Middle frontal gyrus (tissue), 1 donor: ENCODE measurements around the gene PGAP3.
"Not testable (repeated sequence)": the region's sequence is repeated elsewhere in the genome, so short reads cannot be mapped to it uniquely, and the experiment has no call there.

Experiments used
- DNase-seq: peaks from one replicate; pipeline ENCODE4 v3.0.0-alpha.2; 2015; ENCODE audit warnings: low spot score; ENCODE audit errors: extremely low spot score

The PGAP3 gene

GRCh38 chr17:39715375-39716072, 27.7 kb upstream of the PGAP3 start:
- no peak for DNase-seq

GRCh38 chr17:39714234-39714633, 26.4 kb upstream of the PGAP3 start:
- DNase-seq, result no peak

DNA sequence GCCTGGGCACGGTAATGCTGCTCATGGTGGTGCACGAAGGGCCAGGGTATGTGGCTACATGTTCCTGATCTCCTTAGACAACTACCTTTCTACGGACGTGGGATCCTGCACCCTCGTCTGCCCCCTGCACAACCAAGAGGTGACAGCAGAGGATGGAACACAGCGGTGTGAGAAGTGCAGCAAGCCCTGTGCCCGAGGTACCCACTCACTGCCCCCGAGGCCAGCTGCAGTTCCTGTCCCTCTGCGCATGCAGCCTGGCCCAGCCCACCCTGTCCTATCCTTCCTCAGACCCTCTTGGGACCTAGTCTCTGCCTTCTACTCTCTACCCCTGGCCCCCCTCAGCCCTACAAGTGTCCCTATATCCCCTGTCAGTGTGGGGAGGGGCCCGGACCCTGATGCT, 24.0 kb upstream of the PGAP3 start:
- DNase-seq, result no peak

- not testable (repeated sequence) for DNase-seq
Observed at GRCh38 chr17:39711071-39711470, 23.2 kb upstream of the PGAP3 start.

DNA sequence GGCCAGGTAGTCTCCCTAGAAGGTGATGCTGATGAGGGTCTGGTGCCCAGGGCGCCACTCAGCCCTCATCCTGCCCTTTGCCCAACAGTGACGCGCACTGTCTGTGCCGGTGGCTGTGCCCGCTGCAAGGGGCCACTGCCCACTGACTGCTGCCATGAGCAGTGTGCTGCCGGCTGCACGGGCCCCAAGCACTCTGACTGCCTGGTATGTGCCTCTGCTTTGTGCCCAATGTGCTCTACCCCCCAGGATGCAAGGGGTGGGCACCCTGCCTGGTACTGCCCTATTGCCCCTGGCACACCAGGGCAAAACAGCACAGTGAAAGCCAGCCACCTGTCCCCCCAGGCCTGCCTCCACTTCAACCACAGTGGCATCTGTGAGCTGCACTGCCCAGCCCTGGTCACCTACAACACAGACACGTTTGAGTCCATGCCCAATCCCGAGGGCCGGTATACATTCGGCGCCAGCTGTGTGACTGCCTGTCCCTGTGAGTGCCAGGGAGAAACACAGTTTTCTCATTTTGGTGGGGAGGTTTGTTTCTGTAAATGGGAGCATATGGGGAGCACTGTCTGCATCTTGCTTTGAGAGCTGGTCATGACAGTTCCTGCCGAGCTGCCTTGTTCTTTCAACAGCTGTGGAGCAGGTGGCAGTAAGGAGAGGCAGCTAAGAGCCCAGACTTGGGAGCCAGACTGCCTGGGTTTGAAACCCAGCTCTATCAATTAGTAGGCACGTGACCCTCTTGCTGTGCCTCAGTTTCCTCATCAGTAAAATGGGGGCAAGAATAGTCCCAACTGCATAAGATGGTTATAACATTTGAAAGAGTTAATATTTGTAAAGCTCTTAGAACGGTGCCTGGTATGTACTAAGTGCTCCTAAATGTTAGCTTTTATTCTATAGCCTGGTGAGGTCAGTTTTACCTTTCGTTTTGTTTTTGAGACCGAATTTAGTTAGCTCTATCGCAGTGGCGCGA, 22.4 kb upstream of the PGAP3 start:
- no peak for DNase-seq

- no peak for DNase-seq
Observed at GRCh38 chr17:39709319-39709997, 21.6 kb upstream of the PGAP3 start.

- no peak for DNase-seq
Observed at GRCh38 chr17:39706921-39707337, 19.1 kb upstream of the PGAP3 start.

DNA sequence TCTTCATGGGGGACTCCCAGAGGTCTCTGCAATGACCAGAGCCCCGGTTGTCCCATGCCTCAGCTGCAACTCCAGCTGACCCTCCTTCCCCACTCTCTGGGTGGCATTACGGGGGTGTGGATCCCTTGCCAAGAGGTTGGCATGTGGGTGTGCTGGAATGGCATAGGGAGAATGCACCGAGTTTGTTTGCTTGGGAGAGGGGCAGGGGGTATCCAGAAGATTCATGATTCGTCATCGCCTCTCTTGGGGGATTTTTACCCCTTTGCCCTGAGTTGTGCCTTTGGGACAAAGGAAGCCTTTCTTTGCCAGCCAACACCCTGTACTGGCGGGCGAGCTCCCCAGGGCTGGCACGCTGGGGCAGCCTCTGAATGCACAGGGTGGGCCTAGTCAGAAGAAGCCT, 18.5 kb upstream of the PGAP3 start:
- DNase-seq, result no peak

DNA sequence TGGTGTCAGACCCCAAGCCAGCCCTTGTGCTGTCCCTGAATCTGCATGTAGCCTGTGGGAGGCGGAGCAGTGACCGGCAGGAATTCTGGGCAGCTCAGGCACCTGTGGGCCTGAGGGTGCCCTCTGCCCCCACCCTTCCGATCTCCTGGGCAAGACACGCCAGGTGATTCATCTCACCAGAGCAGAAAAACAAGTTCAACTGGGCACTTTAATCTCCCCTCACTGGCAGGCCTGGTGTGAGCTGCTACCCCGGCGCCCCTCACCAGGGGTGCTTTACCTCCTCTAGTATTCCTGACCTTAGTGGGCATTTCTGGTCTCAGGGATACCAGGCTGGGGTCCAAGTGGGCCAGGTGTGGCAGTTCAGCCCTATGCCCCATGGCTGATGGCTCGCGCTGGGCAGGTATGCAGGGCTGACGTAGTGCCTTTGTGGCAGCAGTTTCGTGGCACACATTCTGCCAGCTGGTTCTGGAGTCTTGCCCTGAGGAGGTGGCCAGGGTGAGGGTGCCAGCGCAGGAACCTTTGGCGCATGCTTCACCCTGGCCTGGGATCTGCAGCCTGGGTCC, 18.0 kb upstream of the PGAP3 start:
- no peak for DNase-seq

- DNase-seq, result no peak
Observed at GRCh38 chr17:39704821-39705551, 17.1 kb upstream of the PGAP3 start.

- DNase-seq, result no peak
Observed at GRCh38 chr17:39703913-39704312, 16.1 kb upstream of the PGAP3 start.

DNA sequence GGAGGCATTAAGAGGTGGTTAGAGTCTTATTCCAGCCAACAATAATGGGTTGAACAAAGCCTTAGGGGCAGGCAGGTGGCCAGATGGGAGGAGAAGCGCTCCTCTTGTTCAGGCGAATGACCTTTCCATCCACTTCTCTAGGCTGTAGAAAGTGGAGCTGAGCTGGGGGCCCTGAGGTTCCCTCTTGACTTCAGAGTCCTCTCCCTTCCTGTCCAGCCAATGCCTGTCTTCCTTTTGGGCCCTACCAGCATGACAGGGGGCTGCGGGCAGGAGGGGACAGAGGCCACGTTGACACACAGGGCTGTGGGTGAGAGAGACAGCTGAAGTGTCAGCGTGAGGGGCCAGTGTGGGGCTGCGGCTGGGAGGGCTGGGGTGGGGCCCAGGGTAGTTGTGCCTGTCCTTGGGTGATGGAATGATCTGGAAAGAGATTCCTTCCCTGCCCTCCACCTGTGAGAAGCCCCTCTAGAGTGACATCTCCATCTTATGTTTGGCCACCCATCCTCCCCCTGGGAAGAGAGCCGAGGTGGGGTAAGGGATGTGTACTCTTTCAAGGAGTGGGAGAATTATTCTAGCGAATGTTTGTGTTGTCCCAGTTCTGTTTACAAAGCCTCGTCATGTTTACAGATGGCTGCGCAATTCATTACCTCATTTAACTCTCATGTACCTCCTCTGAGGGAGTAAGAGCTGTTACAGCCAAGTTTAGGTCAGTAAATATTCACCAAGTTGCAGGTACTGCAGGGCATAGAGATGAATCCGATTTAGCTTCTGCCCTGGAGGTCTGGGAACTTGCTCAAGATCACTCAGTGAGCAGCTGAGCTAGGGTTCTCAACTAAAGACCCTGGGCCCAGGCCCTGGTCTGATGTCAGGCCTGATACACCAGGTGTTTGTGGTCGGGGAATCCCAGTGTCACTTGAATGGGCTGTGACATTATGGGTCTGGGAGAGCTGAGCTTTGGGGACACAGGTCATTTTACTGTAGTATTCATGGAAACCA, 15.3 kb upstream of the PGAP3 start:
- no peak for DNase-seq

- no peak for DNase-seq
Observed at GRCh38 chr17:39701784-39702422, 14.0 kb upstream of the PGAP3 start.

DNA sequence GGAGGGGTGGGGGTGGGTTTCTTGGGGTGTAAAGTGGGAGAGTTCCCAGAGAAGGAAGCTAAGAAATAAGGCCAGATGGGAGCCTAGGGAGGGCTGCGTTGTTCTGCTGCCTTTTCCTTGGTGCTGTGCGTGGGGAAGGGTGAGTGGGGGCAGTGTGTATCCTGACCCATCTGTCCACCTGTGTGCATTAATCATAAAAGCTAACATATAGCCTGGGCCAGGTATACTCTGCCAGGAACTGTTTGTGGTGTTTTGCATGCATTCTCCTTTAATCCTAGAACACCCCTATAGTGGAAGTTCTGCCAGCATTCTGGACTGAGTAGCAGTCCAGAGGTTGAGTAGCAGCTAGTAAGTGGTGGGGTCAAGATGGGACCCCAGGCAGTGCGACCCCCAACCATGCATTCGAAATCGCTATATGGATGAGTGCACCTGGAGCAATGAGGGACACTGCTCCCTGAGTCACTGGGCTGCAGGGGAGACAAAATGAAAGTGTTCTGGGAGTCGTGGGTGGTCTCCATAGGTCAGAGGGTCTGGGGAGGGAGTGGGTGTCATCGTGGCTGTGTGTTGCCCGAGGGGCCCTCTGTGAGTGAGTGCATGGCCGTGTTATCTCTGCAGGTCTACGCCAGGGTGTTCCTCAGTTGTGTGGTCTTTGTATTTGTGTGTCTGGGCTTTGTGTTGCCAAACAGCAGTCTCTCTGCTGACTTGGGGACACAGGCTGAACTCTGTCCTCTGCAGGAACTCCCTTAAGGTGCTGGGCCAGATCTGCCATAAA, 13.3 kb upstream of the PGAP3 start:
- no peak for DNase-seq

DNA sequence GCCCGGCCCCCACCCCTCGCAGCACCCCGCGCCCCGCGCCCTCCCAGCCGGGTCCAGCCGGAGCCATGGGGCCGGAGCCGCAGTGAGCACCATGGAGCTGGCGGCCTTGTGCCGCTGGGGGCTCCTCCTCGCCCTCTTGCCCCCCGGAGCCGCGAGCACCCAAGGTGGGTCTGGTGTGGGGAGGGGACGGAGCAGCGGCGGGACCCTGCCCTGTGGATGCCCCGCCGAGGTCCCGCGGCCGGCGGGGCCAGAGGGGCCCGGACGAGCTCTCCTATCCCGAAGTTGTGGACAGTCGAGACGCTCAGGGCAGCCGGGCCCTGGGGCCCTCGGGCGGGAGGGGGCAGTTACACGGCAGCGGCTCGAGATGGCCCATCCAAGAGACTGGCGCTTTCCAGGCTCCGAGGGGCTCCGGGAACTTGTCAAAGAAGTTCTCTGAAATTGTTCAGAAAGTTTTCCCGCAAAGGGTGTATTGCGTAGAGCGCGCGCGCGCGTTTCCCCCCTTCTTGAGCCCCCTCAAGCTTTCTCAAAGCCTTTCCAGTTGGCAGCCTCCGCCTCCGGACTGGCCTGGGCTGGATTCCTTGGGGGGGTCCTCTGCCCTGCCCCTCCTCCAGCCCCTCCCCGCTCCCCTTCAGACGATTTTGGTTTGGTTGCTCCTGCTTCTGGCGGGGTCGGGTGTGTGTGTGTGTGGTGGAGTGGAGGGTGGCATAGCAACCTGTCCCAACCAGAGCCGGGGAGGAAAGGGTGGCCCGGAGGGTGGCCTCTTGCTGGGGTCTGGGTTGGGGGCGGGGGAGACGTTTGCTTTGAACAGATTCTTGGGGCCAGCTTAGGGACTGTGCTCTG, 12.5 kb upstream of the PGAP3 start:
- DNase-seq, result no peak

DNA sequence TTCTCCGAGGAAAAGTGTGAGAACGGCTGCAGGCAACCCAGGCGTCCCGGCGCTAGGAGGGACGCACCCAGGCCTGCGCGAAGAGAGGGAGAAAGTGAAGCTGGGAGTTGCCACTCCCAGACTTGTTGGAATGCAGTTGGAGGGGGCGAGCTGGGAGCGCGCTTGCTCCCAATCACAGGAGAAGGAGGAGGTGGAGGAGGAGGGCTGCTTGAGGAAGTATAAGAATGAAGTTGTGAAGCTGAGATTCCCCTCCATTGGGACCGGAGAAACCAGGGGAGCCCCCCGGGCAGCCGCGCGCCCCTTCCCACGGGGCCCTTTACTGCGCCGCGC, 11.9 kb upstream of the PGAP3 start, which contains the start of gene ERBB2:
ERBB2 (plus strand) TSS at position 247 of the 330 bp plus-strand sequence. CDS start 175 bp downstream, outside the sequence.
- DNase-seq, result no peak

DNA sequence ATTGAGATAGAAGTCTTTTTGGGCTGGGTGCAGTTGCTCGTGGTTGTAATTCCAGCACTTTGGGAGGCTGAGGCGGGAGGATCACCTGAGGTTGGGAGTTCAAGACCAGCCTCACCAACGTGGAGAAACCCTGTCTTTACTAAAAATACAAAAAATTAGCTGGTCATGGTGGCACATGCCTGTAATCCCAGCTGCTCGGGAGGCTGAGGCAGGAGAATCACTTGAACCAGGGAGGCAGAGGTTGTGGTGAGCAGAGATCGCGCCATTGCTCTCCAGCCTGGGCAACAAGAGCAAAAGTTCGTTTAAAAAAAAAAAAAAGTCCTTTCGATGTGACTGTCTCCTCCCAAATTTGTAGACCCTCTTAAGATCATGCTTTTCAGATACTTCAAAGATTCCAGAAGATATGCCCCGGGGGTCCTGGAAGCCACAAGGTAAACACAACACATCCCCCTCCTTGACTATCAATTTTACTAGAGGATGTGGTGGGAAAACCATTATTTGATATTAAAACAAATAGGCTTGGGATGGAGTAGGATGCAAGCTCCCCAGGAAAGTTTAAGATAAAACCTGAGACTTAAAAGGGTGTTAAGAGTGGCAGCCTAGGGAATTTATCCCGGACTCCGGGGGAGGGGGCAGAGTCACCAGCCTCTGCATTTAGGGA, 11.4 kb upstream of the PGAP3 start:
- DNase-seq, result not testable (repeated sequence)
